HG03066 (cell line): ENCODE data around the gene KATNAL2.

Source experiments
- ATAC-seq: cut with Tn5 transposase; IDR thresholded peaks from one replicate; pipeline ENCODE4 v1.9.1; 2021; ENCODE audit warnings: low read depth; ENCODE audit not compliant: unreplicated experiment

The KATNAL2 gene

GRCh38 chr18:47109720-47110119 is 192.3 kb downstream of the KATNAL2 start:
- ATAC-seq, result no peak

GRCh38 chr18:47110492-47111274 is 193.3 kb downstream of the KATNAL2 start:
- ATAC-seq, result no peak

- no peak for ATAC-seq
Measured at GRCh38 chr18:47113796-47114540, 196.6 kb downstream of the KATNAL2 start.

- ATAC-seq, result no peak
Measured at GRCh38 chr18:47115205-47115604, 197.8 kb downstream of the KATNAL2 start.

GRCh38 chr18:47118981-47119380 is 201.6 kb downstream of the KATNAL2 start:
- no peak for ATAC-seq

- peak; percentile 63 for ATAC-seq
Measured at GRCh38 chr18:47120428-47120827, 203.0 kb downstream of the KATNAL2 start.

GRCh38 chr18:47121146-47121545 is 203.7 kb downstream of the KATNAL2 start:
- ATAC-seq, result no peak

GRCh38 chr18:47141289-47141688 is 223.9 kb downstream of the KATNAL2 start:
- no peak for ATAC-seq

- ATAC-seq, result no peak
Measured at GRCh38 chr18:47143153-47143552, 225.8 kb downstream of the KATNAL2 start.

GRCh38 chr18:47143899-47144485 is 226.6 kb downstream of the KATNAL2 start:
- ATAC-seq, result no peak

GRCh38 chr18:47146206-47146605 is 228.8 kb downstream of the KATNAL2 start:
- no peak for ATAC-seq

GRCh38 chr18:47149457-47150028 is 232.1 kb downstream of the KATNAL2 start:
- ATAC-seq, result no peak

GRCh38 chr18:47150029-47150823 is 232.8 kb downstream of the KATNAL2 start, which contains the start of gene HDHD2:
TSS of gene HDHD2 (minus strand) at chr18:47150500. CDS start at chr18:47136439, 14,061 bp downstream.
- peak; percentile 87 for ATAC-seq

- ATAC-seq, result no peak
Measured at GRCh38 chr18:47150824-47151366, 233.5 kb downstream of the KATNAL2 start.

- ATAC-seq, result no peak
Measured at GRCh38 chr18:47151439-47151838, 234.0 kb downstream of the KATNAL2 start.
